Measurements from ENCODE around the gene CDH5. TPM values are rescaled to one million over a fixed set of nuclear protein-coding genes. Genes with fewer than 3 reads are reported as not detected.

Gene CDH5
- total RNA-seq, 1 experiment from 2014 or later, result 0.25 TPM

GRCh38 chr16:66403531-66404145, 37.1 kb downstream of the CDH5 start:
- BruUV-seq (replicated peaks), result no TSS peak
- Histone ChIP-seq H3K27me3 (replicated peaks; ENCODE audit: control insufficient read depth, insufficient read depth, low read length) (no peaks in the 10 kb centered on the region), H3K36me3 (ENCODE audit: control insufficient read depth, insufficient read depth, low read length) (no peaks in the 10 kb centered on the region), H3K4me3 (ENCODE audit: low read depth, low read length) (no peak overlapping the region), H3K4me1 (peaks cover 9% of the 10 kb centered on the region; the same call in 1 of the 2 replicates), H3K9me3 (peaks cover 4% of the 10 kb centered on the region; the same call in 1 of the 2 replicates)
- H3K4me3 Mint-ChIP-seq (ENCODE audit: unreplicated experiment), result no peak overlapping the region
- H3K36me3 Mint-ChIP-seq (ENCODE audit: insufficient read depth, unreplicated experiment), result no peaks in the 10 kb centered on the region
- peaks cover 5% of the 10 kb centered on the region for H3K4me1 Mint-ChIP-seq (ENCODE audit: low read depth, unreplicated experiment)
- CTCF ChIA-PET, result no interaction called here
- no peak for DNase-seq
- H3K27me3 Mint-ChIP-seq (ENCODE audit: insufficient read depth, unreplicated experiment), result peaks cover 3% of the 10 kb centered on the region
- POLR2A ChIA-PET, result no interaction called here
- no peaks in the 10 kb centered on the region for H3K9me3 Mint-ChIP-seq (ENCODE audit: unreplicated experiment)
- intact Hi-C loops (cut with micrococcal nuclease; ENCODE audit: unreplicated experiment), result no loop called here
- no peak for TF ChIP-seq CTCF (IDR thresholded peaks at IDR 0.05; ENCODE audit: insufficient read depth in 1 of 2, low read depth in 1 of 2, low read length in 1 of 2, severe bottlenecking in 1 of 2, unreplicated experiment in 1 of 2)
- no peak overlapping the region for H3K27ac Mint-ChIP-seq (ENCODE audit: unreplicated experiment)

GRCh38 chr16:66405057-66405783, 38.7 kb downstream of the CDH5 start:
- CTCF ChIA-PET, result interaction anchor here (1.3 to 2.3 kb wide), 3 partner anchors 63 to 463 kb away, joined by 3 to 10 read pairs (median 4); no protein-coding TSS in a partner anchor

More at GRCh38 chr16:66405057-66405783, 38.7 kb downstream of the CDH5 start:
- DNase-seq, result no peak
- no peaks in the 10 kb centered on the region for H3K27me3 ChIP-seq (replicated peaks; ENCODE audit: control insufficient read depth, insufficient read depth, low read length)
- BruUV-seq (replicated peaks), result no TSS peak
- peaks cover 15% of the 10 kb centered on the region; the same call in 1 of the 2 replicates for H3K4me1 ChIP-seq
- no peak overlapping the region for H3K27ac Mint-ChIP-seq (ENCODE audit: unreplicated experiment)
- no peak overlapping the region for H3K4me3 ChIP-seq (ENCODE audit: low read depth, low read length)
- peaks cover 9% of the 10 kb centered on the region for H3K4me1 Mint-ChIP-seq (ENCODE audit: low read depth, unreplicated experiment)
- intact Hi-C loops (cut with micrococcal nuclease; ENCODE audit: unreplicated experiment), result loop anchor here (5.0 kb wide), 4 partner anchors 37 to 467 kb away; no protein-coding TSS in a partner anchor
- H3K9me3 Mint-ChIP-seq (ENCODE audit: unreplicated experiment), result no peaks in the 10 kb centered on the region
- H3K4me3 Mint-ChIP-seq (ENCODE audit: unreplicated experiment), result no peak overlapping the region
- no peaks in the 10 kb centered on the region for H3K36me3 ChIP-seq (ENCODE audit: control insufficient read depth, insufficient read depth, low read length)
- TF ChIP-seq CTCF (IDR thresholded peaks at IDR 0.05; ENCODE audit: insufficient read depth in 1 of 2, low read depth in 1 of 2, low read length in 1 of 2, severe bottlenecking in 1 of 2, unreplicated experiment in 1 of 2), result no peak
- POLR2A ChIA-PET, result no interaction called here
- peaks cover 3% of the 10 kb centered on the region for H3K27me3 Mint-ChIP-seq (ENCODE audit: insufficient read depth, unreplicated experiment)
- H3K36me3 Mint-ChIP-seq (ENCODE audit: insufficient read depth, unreplicated experiment), result no peaks in the 10 kb centered on the region
- peaks cover 4% of the 10 kb centered on the region; the same call in 1 of the 2 replicates for H3K9me3 ChIP-seq
